GM12873 (cell line): ENCODE data around the gene TMEM132A.

Experiments
- CTCF ChIP-seq: IDR thresholded peaks from 2 replicates; pipeline ENCODE4 v1.5.1; 2012; ENCODE audit warnings: low read depth, mild to moderate bottlenecking, moderate library complexity, low read length, control low read depth; ENCODE audit not compliant: insufficient read depth; ENCODE audit errors: missing control alignments

The TMEM132A gene

GRCh38 chr11:60906132-60906972 lies 17.9 kb upstream of the TMEM132A start, which contains the start of gene PRPF19:
TSS of gene PRPF19 (minus strand) at chr11:60906585. CDS start at chr11:60906382, 203 bp downstream.
- TF ChIP-seq CTCF = no peak

- no peak for TF ChIP-seq CTCF
Observed at GRCh38 chr11:60908803-60909202, 15.5 kb upstream of the TMEM132A start.

GRCh38 chr11:60910281-60910687 lies 14.0 kb upstream of the TMEM132A start:
- no peak for TF ChIP-seq CTCF

DNA sequence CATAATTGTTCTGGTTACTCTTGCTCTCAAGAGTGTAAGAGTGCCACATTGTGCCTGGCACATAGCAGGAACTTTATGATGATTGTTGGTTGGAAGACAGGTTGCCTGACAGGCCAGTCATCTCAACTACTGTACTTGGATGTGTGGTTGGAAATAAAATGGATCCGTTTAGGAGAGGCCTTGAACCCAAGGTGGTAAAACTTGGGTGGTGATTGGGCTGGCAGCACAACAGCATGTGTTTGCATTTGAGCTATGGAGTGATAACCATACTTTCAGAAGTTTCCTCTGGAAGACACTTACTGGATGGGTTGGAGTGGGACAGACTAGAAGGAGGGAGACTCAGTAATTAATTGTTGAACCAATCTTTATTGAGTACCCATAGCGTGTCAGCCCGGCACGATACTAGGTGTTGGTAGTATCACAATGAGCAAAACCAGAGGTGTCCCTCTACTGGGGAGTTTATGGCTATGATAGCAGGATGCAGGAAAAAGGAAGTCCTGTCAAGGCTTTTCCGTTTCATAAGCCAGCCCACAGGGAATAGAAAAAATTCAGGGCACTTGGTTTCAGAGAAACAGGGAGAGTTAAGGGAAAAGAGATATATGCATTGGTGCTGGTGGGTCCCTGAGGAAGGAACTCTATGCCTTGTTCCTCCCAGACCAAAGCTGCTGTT lies 13.4 kb upstream of the TMEM132A start:
- TF ChIP-seq CTCF = peak; percentile 44

DNA sequence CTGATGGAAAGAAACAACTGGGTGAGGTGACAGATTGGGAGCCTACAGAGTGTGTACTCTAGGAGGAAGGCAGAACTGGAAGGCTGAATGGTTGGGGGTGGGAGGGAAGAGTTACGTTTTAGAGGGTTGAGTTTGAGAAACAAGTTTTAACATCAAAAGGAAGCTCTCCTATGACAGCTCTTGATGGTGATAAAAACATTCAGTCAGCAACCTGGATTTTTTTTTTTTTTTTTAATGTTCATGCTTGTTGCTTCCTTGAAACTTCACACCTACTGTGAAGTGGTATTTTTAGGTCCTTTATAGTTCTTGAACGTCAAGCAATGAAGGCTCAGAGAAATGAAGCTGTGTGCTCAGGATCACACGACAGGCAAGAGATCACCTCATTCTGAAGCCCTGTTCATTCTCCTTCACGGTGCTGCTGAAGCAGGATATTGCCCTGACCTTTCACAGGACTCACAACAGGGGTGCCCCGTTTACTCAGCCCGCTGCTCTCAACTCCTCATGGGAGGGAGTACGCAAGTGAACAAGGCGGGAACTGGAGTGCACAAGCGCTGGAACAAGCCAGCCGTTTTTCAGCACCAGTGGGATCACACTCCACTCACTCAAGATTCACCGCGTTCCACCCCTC lies 11.9 kb upstream of the TMEM132A start:
- TF ChIP-seq CTCF = no peak

DNA sequence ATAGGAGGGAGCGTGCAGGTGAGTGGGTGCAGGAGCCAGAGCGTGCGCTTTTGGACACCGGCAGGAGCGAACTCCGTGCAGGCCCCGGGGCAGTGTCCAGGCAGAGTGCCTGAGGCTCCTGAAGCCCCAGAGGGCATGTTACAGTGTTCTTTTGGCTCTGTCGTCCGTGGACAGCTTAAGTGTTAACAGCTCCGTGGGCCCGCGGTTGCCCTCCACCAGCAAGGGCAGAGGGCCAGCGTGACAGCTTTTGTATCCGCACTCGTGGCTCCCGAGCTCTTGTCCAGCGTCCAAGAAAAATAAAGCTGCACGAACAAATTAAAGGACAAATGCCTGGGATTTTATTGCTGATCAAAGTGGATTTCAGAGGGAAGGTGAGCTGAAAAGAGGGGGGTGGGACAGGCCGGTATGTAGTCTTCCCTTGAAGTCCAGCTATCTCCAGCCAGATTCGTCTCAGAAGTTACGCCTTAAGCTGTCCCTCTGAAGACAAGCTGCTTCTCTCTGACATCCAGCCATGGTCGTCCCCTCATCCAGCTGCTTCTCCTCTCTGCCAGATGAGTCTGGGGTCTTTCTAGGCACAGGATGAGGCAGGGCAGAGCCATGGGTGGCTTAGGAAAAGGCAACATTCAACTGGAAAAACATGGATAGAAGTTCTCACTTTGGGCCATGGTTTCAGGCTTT lies 11.3 kb upstream of the TMEM132A start:
- no peak for TF ChIP-seq CTCF
